22Rv1 (cell line): ENCODE measurements around the gene CYP19A1.

Source experiments
- CTCF ChIP-seq: fragments of 450-650 bp; IDR thresholded peaks from 2 replicates; pipeline ENCODE4 v1.5.1; 2017; ENCODE audit warnings: mild to moderate bottlenecking
- ZFX ChIP-seq: fragments of 450-650 bp; IDR thresholded peaks from 2 replicates; pipeline ENCODE4 v1.6.1; 2017; ENCODE audit warnings: antibody characterized with exemption, borderline replicate concordance

- TF ChIP-seq CTCF = no peak
- no peak for TF ChIP-seq ZFX
Measured at GRCh38 chr15:51333571-51333970, 4.8 kb downstream of the CYP19A1 start.
